ENCODE results near the gene NAGK. TPM values are rescaled to one million over a fixed set of nuclear protein-coding genes. Genes with fewer than 3 reads are reported as not detected.

NAGK gene
- polyA plus RNA-seq, 1 experiment: 96.1 TPM

GRCh38 chr2:71066856-71067255, 1.6 kb upstream of the NAGK start:
- CTCF ChIA-PET: interaction anchor here (1.1 to 1.6 kb wide), 3 partner anchors 34 to 146 kb away, joined by 3 to 5 read pairs (median 5); no protein-coding TSS in a partner anchor
- no peak overlapping the region for H3K4me3 ChIP-seq (ENCODE audit: low read depth, low read length)
- POLR2A ChIA-PET: interaction anchor here (3.3 kb wide), 1 partner anchor 63 kb away, joined by 33 read pairs; the partner anchor contains the start of genes MCEE and MPHOSPH10
- H3K9me3 ChIP-seq (ENCODE audit: control insufficient read depth, insufficient read depth, low read length): no peaks in the 10 kb centered on the region; the same call in 1 of the 2 replicates
- TF ChIP-seq, protein P1, sequence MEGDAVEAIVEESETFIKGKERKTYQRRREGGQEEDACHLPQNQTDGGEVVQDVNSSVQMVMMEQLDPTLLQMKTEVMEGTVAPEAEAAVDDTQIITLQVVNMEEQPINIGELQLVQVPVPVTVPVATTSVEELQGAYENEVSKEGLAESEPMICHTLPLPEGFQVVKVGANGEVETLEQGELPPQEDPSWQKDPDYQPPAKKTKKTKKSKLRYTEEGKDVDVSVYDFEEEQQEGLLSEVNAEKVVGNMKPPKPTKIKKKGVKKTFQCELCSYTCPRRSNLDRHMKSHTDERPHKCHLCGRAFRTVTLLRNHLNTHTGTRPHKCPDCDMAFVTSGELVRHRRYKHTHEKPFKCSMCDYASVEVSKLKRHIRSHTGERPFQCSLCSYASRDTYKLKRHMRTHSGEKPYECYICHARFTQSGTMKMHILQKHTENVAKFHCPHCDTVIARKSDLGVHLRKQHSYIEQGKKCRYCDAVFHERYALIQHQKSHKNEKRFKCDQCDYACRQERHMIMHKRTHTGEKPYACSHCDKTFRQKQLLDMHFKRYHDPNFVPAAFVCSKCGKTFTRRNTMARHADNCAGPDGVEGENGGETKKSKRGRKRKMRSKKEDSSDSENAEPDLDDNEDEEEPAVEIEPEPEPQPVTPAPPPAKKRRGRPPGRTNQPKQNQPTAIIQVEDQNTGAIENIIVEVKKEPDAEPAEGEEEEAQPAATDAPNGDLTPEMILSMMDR (IDR thresholded peaks at IDR 0.05; ENCODE audit: low read depth, low read length): no peak
- no peak overlapping the region for H3K27ac ChIP-seq (ENCODE audit: low read depth, low read length)
- peaks cover 5% of the 10 kb centered on the region for H3K27me3 ChIP-seq (ENCODE audit: control insufficient read depth, insufficient read depth, low read length)
- DNase-seq (ENCODE audit: low read depth, low spot score): no peak

DNA sequence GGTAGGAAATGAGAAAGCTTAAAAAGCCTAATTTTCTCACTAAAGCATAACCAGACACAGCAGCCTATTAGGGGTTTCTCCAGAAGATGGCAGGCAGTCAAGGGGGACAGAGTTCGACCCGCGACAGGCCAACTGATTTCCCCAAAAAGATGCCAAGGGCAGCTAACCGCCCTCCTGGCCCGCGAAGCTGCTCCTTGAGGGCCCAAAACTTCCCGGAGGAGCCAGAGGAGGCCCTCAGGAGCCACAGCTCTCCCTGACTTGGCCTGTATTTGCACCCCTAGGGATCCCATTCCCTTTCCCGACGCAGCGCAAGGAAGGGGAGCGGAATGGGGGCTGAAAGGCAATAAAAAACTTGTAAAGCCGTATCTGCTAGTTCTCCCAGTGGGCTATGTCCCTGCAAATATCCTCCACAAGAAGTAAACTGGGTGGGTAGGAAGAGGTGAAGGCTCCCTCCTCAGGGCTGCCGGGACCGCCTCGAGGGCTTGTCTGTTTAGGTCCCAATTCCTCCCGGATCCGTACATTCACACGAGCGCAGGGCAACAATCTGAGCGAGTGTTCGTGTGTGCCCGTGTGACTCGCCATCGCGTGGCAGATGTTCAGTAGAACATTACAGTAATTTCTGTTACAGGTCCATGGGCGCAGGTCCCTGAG, 756 bp upstream of the NAGK start:
- CTCF ChIA-PET: interaction anchor here (1.1 to 1.6 kb wide), 3 partner anchors 33 to 147 kb away, joined by 3 to 5 read pairs (median 5); no protein-coding TSS in a partner anchor
- POLR2A ChIA-PET: interaction anchor here (0.6 to 3.3 kb wide), 14 partner anchors 11 to 774 kb away, joined by 3 to 33 read pairs (median 4); partner anchors contain the start of genes MCEE, MPHOSPH10, SNRPG and ZNF638
- Histone ChIP-seq H3K4me3 (ENCODE audit: low read depth, low read length) (peak overlapping the region; percentile 96), H3K27me3 (ENCODE audit: control insufficient read depth, insufficient read depth, low read length) (no peaks in the 10 kb centered on the region), H3K9me3 (ENCODE audit: control insufficient read depth, insufficient read depth, low read length) (no peaks in the 10 kb centered on the region; the same call in 1 of the 2 replicates), H3K27ac (ENCODE audit: low read depth, low read length) (peak overlapping the region; percentile 97)
- TF ChIP-seq, protein P1 (IDR thresholded peaks at IDR 0.05; ENCODE audit: low read depth, low read length): no peak
- no peak for DNase-seq (ENCODE audit: low read depth, low spot score)

- ChIA-PET POLR2A (interaction anchor here (0.9 to 3.3 kb wide), 9 partner anchors 9 to 92 kb away, joined by 3 to 33 read pairs (median 4); partner anchors contain the start of genes MCEE and MPHOSPH10), CTCF (interaction anchor here (0.9 to 3.0 kb wide), 12 partner anchors 10 to 262 kb away, joined by 3 to 19 read pairs (median 6); partner anchors contain the start of gene ZNF638)
- TF ChIP-seq, protein P1 (IDR thresholded peaks at IDR 0.05; ENCODE audit: low read depth, low read length): no peak
- H3K27ac ChIP-seq (ENCODE audit: low read depth, low read length): no peak overlapping the region
- no peaks in the 10 kb centered on the region; the same call in 1 of the 2 replicates for H3K9me3 ChIP-seq (ENCODE audit: control insufficient read depth, insufficient read depth, low read length)
- H3K4me3 ChIP-seq (ENCODE audit: low read depth, low read length): peak overlapping the region; percentile 96
- H3K27me3 ChIP-seq (ENCODE audit: control insufficient read depth, insufficient read depth, low read length): no peaks in the 10 kb centered on the region
- DNase-seq (ENCODE audit: low read depth, low spot score): no peak
Observed at GRCh38 chr2:71069376-71069775, 928 bp downstream of the NAGK start.

GRCh38 chr2:71070294-71071093, 2.0 kb downstream of the NAGK start:
- no peak overlapping the region for H3K27ac ChIP-seq (ENCODE audit: low read depth, low read length)
- no peaks in the 10 kb centered on the region; the same call in 1 of the 2 replicates for H3K9me3 ChIP-seq (ENCODE audit: control insufficient read depth, insufficient read depth, low read length)
- DNase-seq (ENCODE audit: low read depth, low spot score): no peak
- POLR2A ChIA-PET: interaction anchor here (3.3 kb wide), 1 partner anchor 59 kb away, joined by 33 read pairs; the partner anchor contains the start of genes MCEE and MPHOSPH10
- TF ChIP-seq, protein P1 (IDR thresholded peaks at IDR 0.05; ENCODE audit: low read depth, low read length): peak; percentile 54
- H3K27me3 ChIP-seq (ENCODE audit: control insufficient read depth, insufficient read depth, low read length): no peaks in the 10 kb centered on the region
- CTCF ChIA-PET: interaction anchor here (0.9 to 3.0 kb wide), 12 partner anchors 11 to 209 kb away, joined by 3 to 19 read pairs (median 5); no protein-coding TSS in a partner anchor
- H3K4me3 ChIP-seq (ENCODE audit: low read depth, low read length): peak overlapping the region; percentile 96
